Thymus (tissue), 11 donors: ENCODE measurements around the gene CDC42BPG. TPM values are rescaled to one million over a fixed set of nuclear protein-coding genes. Genes with fewer than 3 reads are reported as not detected.

ENCODE experiments used
- DNase-seq, 9 donors: peaks; one replicate each; pipeline ENCODE4 v3.0.0-alpha.2; 2013; ENCODE audit warnings: low spot score in 9 of 9, low read depth in 6 of 9, missing footprints in 1 of 9
- H3K27ac ChIP-seq, 2 donors: one replicate each; pipeline ENCODE4 v1.5.1; 2013; ENCODE audit warnings: control low read depth in 1 of 2, low read depth in 1 of 2, low read length in 1 of 2, mild to moderate bottlenecking in 1 of 2, moderate library complexity in 1 of 2
- H3K27me3 ChIP-seq, 2 donors: one replicate each; pipeline ENCODE4 v1.5.1; 2013; ENCODE audit warnings: low read length in 1 of 2; ENCODE audit not compliant: control insufficient read depth in 2 of 2, insufficient read depth in 1 of 2
- H3K36me3 ChIP-seq, 2 donors: one replicate each; pipeline ENCODE4 v1.5.1; 2013; ENCODE audit warnings: low read length in 1 of 2, mild to moderate bottlenecking in 1 of 2, moderate library complexity in 1 of 2; ENCODE audit not compliant: control insufficient read depth in 2 of 2, insufficient read depth in 2 of 2
- H3K4me1 ChIP-seq, 2 donors: one replicate each; pipeline ENCODE4 v1.5.1; 2013; ENCODE audit warnings: low read length in 2 of 2; ENCODE audit not compliant: control insufficient read depth in 2 of 2, insufficient read depth in 2 of 2
- H3K4me3 ChIP-seq, 2 donors: one replicate each; pipeline ENCODE4 v1.5.1; 2013; ENCODE audit warnings: low read length in 2 of 2, control low read depth in 1 of 2, mild to moderate bottlenecking in 1 of 2
- H3K9me3 ChIP-seq, 2 donors: one replicate each; pipeline ENCODE4 v1.5.1; 2013; ENCODE audit warnings: low read length in 1 of 2, mild to moderate bottlenecking in 1 of 2; ENCODE audit not compliant: control insufficient read depth in 2 of 2, insufficient read depth in 1 of 2
- WGBS: extraction: QIAGEN DNeasy Blood & Tissue Kit; methylation state at CpG from one replicate; pipeline ENCODE4 v1.1.7; 2013; 5-methylcytosine and 5-hydroxymethylcytosine counted together
- polyA plus RNA-seq: library from polyadenylated mRNA; stranded (reverse); fragments of 200-250 nt; gene quantifications from one replicate; pipeline ENCODE4 v1.2.3, GENCODE V29; 2013
- total RNA-seq: library from RNA; stranded (reverse); fragments of 120-200 nt; gene quantifications from one replicate; pipeline ENCODE4 v1.2.4, GENCODE V29; 2013
- donor health status: healthy.

Gene CDC42BPG
- total and polyA plus RNA-seq, 2 donors: 1.7 to 7.4 TPM

DNA sequence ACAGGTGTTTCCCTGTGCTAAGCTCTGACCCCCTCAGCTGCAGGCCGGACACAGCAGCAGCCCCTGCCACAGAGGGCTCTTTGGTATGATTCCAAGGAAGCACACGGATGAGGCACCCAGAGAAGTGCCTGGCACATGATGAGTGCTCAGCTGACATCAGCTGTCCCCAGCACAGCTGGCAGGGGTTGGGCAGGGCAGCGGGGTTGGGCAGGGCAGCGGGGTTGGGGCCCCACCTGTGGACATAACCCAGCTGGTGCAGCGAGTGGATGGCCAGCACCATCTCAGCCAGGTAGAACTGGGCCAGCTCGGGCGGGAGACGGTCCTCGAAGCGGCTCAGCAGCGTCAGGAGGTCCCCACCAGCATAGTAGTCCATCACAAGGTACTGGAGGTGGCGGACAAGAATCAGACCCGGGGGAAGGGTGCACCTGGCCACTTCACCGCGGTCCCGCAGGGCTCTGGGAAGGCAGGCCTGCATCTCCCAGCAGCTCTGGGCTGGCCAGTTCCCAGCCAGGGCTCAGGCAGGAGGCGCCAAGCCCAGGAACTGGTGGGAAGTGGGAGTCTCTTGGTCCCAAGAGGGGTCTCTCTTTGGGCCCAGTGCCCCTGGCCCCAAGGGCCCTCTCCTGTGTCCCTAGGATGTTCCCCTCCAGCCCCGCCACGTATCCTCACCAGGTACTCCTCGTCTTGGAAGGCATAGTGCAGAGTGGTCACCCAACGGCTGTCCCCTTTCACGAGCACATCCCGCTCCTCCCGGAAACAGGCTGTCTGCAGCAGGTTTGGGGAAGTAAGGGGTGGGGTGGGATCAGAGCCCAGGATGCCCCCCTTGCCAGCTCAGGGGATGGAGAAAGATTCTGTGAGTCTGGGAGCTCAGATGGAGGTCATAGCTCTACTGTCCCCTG is 4.3 kb downstream of the CDC42BPG start:
- H3K27me3 ChIP-seq: no peaks in the 10 kb centered on the region
- H3K27ac ChIP-seq: no peak overlapping the region
- H3K4me3 ChIP-seq: no peak overlapping the region
- H3K36me3 ChIP-seq: peaks cover 5 to 12% of the 10 kb centered on the region in 2 donors
- no peak for DNase-seq
- H3K9me3 ChIP-seq: no peaks in the 10 kb centered on the region
- 97% methylated on average over 24 of the region's 24 CpGs for WGBS
- peaks cover 7 to 16% of the 10 kb centered on the region in 2 donors for H3K4me1 ChIP-seq

- Histone ChIP-seq H3K9me3 (no peaks in the 10 kb centered on the region), H3K27ac (no peak overlapping the region), H3K27me3 (no peaks in the 10 kb centered on the region), H3K4me1 (peaks cover 5 to 11% of the 10 kb centered on the region in 2 donors), H3K4me3 (no peak overlapping the region), H3K36me3 (peaks cover 6 to 12% of the 10 kb centered on the region in 2 donors)
- no peak for DNase-seq
- 95% methylated on average over 13 of the region's 13 CpGs for WGBS
These were observed 5.1 kb downstream of the CDC42BPG start for GRCh38 chr11:64839335-64839734.

GRCh38 chr11:64838600-64839334 is 5.7 kb downstream of the CDC42BPG start:
- no peaks in the 10 kb centered on the region for H3K9me3 ChIP-seq
- 97% methylated on average over 28 of the region's 28 CpGs for WGBS
- no peak for DNase-seq
- H3K27ac ChIP-seq: no peak overlapping the region
- H3K36me3 ChIP-seq: peaks cover 6 to 12% of the 10 kb centered on the region in 2 donors
- peaks cover 2 to 6% of the 10 kb centered on the region in 2 donors for H3K4me1 ChIP-seq
- H3K27me3 ChIP-seq: no peaks in the 10 kb centered on the region
- no peak overlapping the region for H3K4me3 ChIP-seq

DNA sequence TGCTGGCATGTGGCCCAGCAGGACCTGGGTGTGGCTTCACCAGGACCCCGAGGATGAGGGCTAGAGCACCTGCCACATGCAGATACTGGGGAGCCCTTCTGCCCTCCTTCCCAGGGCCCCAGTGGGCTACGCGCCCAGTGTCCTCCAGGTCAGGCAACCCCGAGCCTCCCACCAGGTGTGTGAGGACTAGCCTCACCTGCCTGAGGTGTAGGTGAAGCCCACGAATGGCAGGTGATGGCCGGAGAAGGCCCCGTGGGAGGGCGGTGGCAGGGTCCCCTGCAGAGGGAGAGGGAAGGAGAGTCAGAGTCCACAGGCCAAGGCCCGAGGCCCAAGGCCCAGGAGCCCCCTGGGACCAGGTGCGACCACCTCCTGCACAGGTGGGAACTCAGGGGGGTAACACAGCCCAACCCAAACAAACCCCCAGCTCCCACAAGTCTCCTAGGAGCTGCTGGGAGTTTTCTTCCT is 6.5 kb downstream of the CDC42BPG start:
- peaks cover 0 to 4% of the 10 kb centered on the region in 2 donors for H3K4me1 ChIP-seq
- no peak for DNase-seq
- H3K36me3 ChIP-seq: peaks cover 6 to 20% of the 10 kb centered on the region in 2 donors
- no peak overlapping the region for H3K27ac ChIP-seq
- no peaks in the 10 kb centered on the region for H3K9me3 ChIP-seq
- no peaks in the 10 kb centered on the region for H3K27me3 ChIP-seq
- no peak overlapping the region for H3K4me3 ChIP-seq
- 98% methylated on average over 10 of the region's 10 CpGs for whole genome bisulfite sequencing

DNA sequence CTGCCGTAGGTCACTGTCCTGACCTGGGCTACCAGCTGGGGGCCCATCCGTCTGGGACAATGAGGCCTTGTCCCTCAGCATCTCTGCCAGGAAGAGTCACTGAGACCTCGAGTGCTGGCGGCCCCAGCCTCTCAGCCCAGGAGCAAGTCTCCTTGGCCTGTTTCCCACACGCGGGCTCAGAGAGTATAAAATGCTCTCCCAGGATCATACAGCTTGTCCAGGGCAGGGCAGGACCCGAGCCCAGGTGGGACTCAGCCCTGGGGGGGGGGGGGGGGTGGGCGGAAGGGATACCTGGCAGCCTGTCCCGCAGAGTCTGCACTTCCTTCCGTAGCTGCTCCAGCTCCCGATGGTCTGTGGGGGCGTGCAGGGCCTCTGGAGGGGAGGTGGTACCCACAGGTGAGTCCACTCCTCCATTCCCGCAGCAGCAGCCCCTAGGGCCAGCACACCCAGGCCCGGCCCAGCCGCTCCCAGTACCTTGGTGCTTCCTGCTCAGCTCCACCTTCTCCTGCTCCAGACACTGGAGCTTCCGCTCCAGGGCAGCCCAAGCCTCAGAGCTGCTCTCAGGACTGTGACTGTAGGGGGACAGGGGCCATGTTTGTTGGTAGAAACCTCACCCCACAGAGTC is 7.9 kb downstream of the CDC42BPG start:
- no peak for DNase-seq
- Histone ChIP-seq H3K4me3 (no peak overlapping the region), H3K27me3 (no peaks in the 10 kb centered on the region), H3K27ac (no peak overlapping the region), H3K4me1 (no peaks in the 10 kb centered on the region), H3K9me3 (no peaks in the 10 kb centered on the region), H3K36me3 (peaks cover 6 to 28% of the 10 kb centered on the region in 2 donors)
- 98% methylated on average over 16 of the region's 16 CpGs for WGBS

- peaks cover 6 to 28% of the 10 kb centered on the region in 2 donors for H3K36me3 ChIP-seq
- H3K27ac ChIP-seq: no peak overlapping the region
- WGBS: 98% methylated on average over 17 of the region's 17 CpGs
- no peaks in the 10 kb centered on the region for H3K4me1 ChIP-seq
- DNase-seq: no peak
- no peak overlapping the region for H3K4me3 ChIP-seq
- H3K27me3 ChIP-seq: no peaks in the 10 kb centered on the region
- H3K9me3 ChIP-seq: no peaks in the 10 kb centered on the region
These were observed 8.6 kb downstream of the CDC42BPG start for GRCh38 chr11:64835616-64836447.

DNA sequence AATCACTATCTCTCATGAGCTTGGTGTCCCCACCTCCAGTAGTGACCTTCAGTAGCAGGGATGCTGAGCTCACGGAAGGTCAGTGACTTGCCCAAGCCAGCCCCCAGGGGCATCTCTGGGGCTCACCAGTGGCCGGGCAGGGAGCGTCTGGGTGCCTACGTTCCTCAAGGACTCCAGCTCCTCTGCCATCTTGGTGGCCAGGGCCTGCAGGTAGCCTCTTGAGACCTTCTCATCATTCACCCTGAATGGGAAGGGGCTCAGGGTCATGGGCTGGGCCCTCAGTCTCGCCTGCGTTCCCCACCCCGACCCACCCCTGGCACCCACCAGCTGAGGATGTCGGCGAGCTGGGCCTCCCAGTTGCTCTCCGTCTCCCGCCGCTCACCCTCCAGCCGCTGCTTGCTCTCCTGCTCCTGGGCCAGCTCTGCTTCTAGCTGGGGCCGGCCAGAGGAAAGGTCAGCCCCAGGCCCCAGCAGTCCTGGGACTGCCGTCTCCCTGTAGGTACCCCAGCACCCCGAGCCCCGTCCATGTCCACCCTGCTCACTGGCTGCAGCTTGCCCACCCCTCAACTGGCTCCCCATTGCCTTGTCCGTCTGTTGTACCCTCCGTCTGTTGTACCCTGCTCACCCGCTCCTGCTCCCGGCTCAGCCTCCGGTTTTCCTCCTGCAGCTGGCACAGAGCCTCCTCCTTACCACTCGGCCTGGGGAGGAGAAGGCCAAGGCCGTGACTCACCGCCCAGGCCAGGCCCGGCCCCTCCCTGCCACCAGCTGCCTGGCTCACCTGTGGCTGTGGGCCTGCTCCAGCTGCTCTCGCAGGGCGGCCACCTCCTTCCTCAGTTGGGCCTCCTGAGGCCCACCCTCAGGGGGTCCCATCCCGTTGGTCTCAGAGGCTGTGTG is 9.5 kb downstream of the CDC42BPG start:
- 96% methylated on average over 29 of the region's 29 CpGs for WGBS
- H3K27me3 ChIP-seq: no peaks in the 10 kb centered on the region
- DNase-seq: no peak
- H3K27ac ChIP-seq: no peak overlapping the region
- no peaks in the 10 kb centered on the region for H3K4me1 ChIP-seq
- H3K9me3 ChIP-seq: no peaks in the 10 kb centered on the region
- H3K4me3 ChIP-seq: no peak overlapping the region
- peaks cover 6 to 27% of the 10 kb centered on the region in 2 donors for H3K36me3 ChIP-seq
